Measurements from ENCODE around the gene TCP1. TPM values are rescaled to one million over a fixed set of nuclear protein-coding genes. Genes with fewer than 3 reads are reported as not detected.
"Not testable (repeated sequence)": the region's sequence is repeated elsewhere in the genome, so short reads cannot be mapped to it uniquely, and the experiment has no call there.

Gene TCP1
- polyA plus RNA-seq, 1 experiment: 144 TPM

- ChIA-PET POLR2A (no interaction called here), CTCF (no interaction called here)
- DNase-seq (ENCODE audit: low read depth): no peak
- Histone ChIP-seq H3K27me3 (ENCODE audit: control insufficient read depth, insufficient read depth, low read length) (no peaks in the 10 kb centered on the region), H3K36me3 (ENCODE audit: control insufficient read depth, insufficient read depth, low read length) (peaks cover 10% of the 10 kb centered on the region; the same call in 1 of the 2 replicates), H3K4me3 (ENCODE audit: low read depth, low read length) (no peak overlapping the region)
- no peak for TF ChIP-seq CTCF (IDR thresholded peaks at IDR 0.05; ENCODE audit: insufficient read depth, low read depth, low read length)
These were observed 8.2 kb upstream of the TCP1 start for GRCh38 chr6:159797554-159797953.

GRCh38 chr6:159794976-159795375 is 5.6 kb upstream of the TCP1 start:
- POLR2A ChIA-PET; DNase-seq (ENCODE audit: low read depth); H3K36me3 ChIP-seq (ENCODE audit: control insufficient read depth, insufficient read depth, low read length); H3K4me3 ChIP-seq (ENCODE audit: low read depth, low read length); H3K27me3 ChIP-seq (ENCODE audit: control insufficient read depth, insufficient read depth, low read length); CTCF ChIA-PET: not testable (repeated sequence)

- peaks cover 6% of the 10 kb centered on the region for H3K36me3 ChIP-seq (ENCODE audit: control insufficient read depth, insufficient read depth, low read length)
- peak overlapping the region; percentile 85 for H3K4me3 ChIP-seq (ENCODE audit: low read depth, low read length)
- TF ChIP-seq CTCF (IDR thresholded peaks at IDR 0.05; ENCODE audit: insufficient read depth, low read depth, low read length): no peak
- CTCF ChIA-PET: interaction anchor here (0.8 to 5.5 kb wide), 7 partner anchors 30 to 150 kb away, joined by 3 to 33 read pairs (median 3); no protein-coding TSS in a partner anchor
- POLR2A ChIA-PET: interaction anchor here (0.6 kb wide), 1 partner anchor 111 kb away, joined by 4 read pairs; no protein-coding TSS in a partner anchor
- H3K27me3 ChIP-seq (ENCODE audit: control insufficient read depth, insufficient read depth, low read length): no peaks in the 10 kb centered on the region
- no peak for DNase-seq (ENCODE audit: low read depth)
These were observed 1.7 kb upstream of the TCP1 start for GRCh38 chr6:159790956-159791598.

- peaks cover 6% of the 10 kb centered on the region for H3K36me3 ChIP-seq (ENCODE audit: control insufficient read depth, insufficient read depth, low read length)
- H3K4me3 ChIP-seq (ENCODE audit: low read depth, low read length): peak within 1 kb of the TSS; percentile 87
- peak; percentile 93 for DNase-seq (ENCODE audit: low read depth)
- TF ChIP-seq CTCF (IDR thresholded peaks at IDR 0.05; ENCODE audit: insufficient read depth, low read depth, low read length): no peak
- ChIA-PET POLR2A (interaction anchor here (0.6 to 1.7 kb wide), 5 partner anchors 48 to 98 kb away, joined by 3 to 5 read pairs (median 4); no protein-coding TSS in a partner anchor), CTCF (interaction anchor here (0.8 to 5.5 kb wide), 6 partner anchors 30 to 151 kb away, joined by 3 to 33 read pairs (median 3); no protein-coding TSS in a partner anchor)
- no peaks in the 10 kb centered on the region for H3K27me3 ChIP-seq (ENCODE audit: control insufficient read depth, insufficient read depth, low read length)
These were observed 950 bp upstream of the TCP1 start, which contains the start of gene MRPL18 for GRCh38 chr6:159790149-159790955. MRPL18 (plus strand) TSS chr6:159790467; CDS start chr6:159790588, 121 bp downstream.

- POLR2A ChIA-PET: interaction anchor here (0.5 to 1.7 kb wide), 3 partner anchors 29 to 107 kb away, joined by 4 to 5 read pairs (median 4); no protein-coding TSS in a partner anchor
- DNase-seq (ENCODE audit: low read depth): no peak
- CTCF ChIA-PET: interaction anchor here (0.7 to 5.5 kb wide), 3 partner anchors 64 to 98 kb away, joined by 3 to 33 read pairs (median 3); no protein-coding TSS in a partner anchor
- peaks cover 7% of the 10 kb centered on the region for H3K36me3 ChIP-seq (ENCODE audit: control insufficient read depth, insufficient read depth, low read length)
- no peaks in the 10 kb centered on the region for H3K27me3 ChIP-seq (ENCODE audit: control insufficient read depth, insufficient read depth, low read length)
- TF ChIP-seq CTCF (IDR thresholded peaks at IDR 0.05; ENCODE audit: insufficient read depth, low read depth, low read length): no peak
- H3K4me3 ChIP-seq (ENCODE audit: low read depth, low read length): peak overlapping the region; percentile 87
These were observed 537 bp downstream of the TCP1 start for GRCh38 chr6:159788753-159789376.

Data from BJ (cell line).